Panc1 (cell line): ENCODE measurements around the gene RABL2A.
"Not testable (repeated sequence)": the region's sequence is repeated elsewhere in the genome, so short reads cannot be mapped to it uniquely, and the experiment has no call there.

ENCODE experiments used
- CTCF ChIP-seq: fragments of 450-650 bp; IDR thresholded peaks from 2 replicates; pipeline ENCODE4 v1.5.1; 2017; ENCODE audit warnings: mild to moderate bottlenecking
- POLR2AphosphoS5 ChIP-seq: IDR thresholded peaks from 2 replicates; pipeline ENCODE4 v1.6.1; 2012; ENCODE audit warnings: mild to moderate bottlenecking, low read depth, low read length, moderate library complexity

DNA sequence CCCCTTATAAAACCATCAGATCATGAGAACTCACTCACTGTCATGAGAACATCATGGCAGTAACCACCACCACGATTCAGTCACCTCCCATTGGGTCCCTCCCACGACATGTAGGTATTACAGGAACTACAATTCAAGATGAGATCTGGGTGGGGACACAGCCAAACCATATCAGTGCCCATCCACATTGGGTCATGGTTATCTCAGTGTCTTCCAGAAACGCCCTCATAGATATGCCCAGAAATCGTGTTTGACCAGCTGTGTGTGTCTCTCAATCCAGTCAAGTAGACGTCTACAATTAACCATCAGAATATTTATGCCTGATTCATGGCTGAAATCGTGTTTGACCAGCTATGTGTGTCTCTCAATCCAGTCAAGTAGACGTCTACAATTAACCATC is 17.2 kb upstream of the RABL2A start:
- TF ChIP-seq CTCF, POLR2AphosphoS5: not testable (repeated sequence)
